Kidney epithelial cell (primary cell): ENCODE measurements around the gene AKR1A1. TPM values are rescaled to one million over a fixed set of nuclear protein-coding genes. Genes with fewer than 3 reads are reported as not detected.
"Not testable (repeated sequence)": the region's sequence is repeated elsewhere in the genome, so short reads cannot be mapped to it uniquely, and the experiment has no call there.

Experiments used
- DNase-seq: peaks from one replicate; pipeline ENCODE4 v3.0.0-alpha.2; 2010; ENCODE audit warnings: low read depth
- H3K27me3 ChIP-seq: 2 replicates; pipeline ENCODE4 v1.6.0; 2011; ENCODE audit warnings: low read length; ENCODE audit not compliant: control insufficient read depth, insufficient read depth
- H3K36me3 ChIP-seq: 2 replicates; pipeline ENCODE4 v1.5.1; 2011; ENCODE audit warnings: low read length; ENCODE audit not compliant: control insufficient read depth, insufficient read depth
- H3K4me3 ChIP-seq: 2 replicates; pipeline ENCODE4 v1.5.1; 2011; ENCODE audit warnings: low read depth, mild to moderate bottlenecking, control low read depth, low read length
- total RNA-seq: library from RNA; depleted of rRNA; stranded (reverse); fragments of >200 nt; gene quantifications from 2 replicates; pipeline ENCODE4 v1.2.3, GENCODE V29; 2015
- TF ChIP-seq, protein P1 (sequence below): IDR thresholded peaks from 2 replicates; pipeline ENCODE4 v1.5.1; 2011; ENCODE audit warnings: mild to moderate bottlenecking, moderate library complexity, low read length, control low read depth, inconsistent platforms; ENCODE audit not compliant: insufficient read depth, poor library complexity, severe bottlenecking

Gene AKR1A1
- total RNA-seq, 1 donor from 2014 or later = 158 TPM

DNA sequence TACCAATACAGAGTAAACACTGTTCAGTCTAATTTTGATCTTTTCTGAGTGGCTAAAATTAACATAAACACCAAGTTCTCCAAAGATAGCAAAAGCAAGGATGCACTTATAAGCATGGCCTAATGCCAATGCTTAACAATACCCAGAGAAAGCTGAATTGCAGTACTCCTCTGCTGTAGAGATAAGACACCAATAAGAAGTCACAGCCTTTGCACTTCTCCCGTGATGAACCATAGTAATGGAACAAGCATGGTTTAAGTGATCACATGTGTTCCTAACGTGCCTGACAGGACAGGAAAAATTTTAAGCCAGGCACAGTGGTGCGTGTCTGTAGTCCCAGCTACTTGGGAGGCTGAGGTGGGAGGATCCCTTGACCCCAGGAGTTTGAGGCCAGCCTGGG is 34.6 kb upstream of the AKR1A1 start:
- H3K27me3 ChIP-seq = no peaks in the 10 kb centered on the region
- H3K36me3 ChIP-seq = peaks cover 4% of the 10 kb centered on the region
- no peak overlapping the region for H3K4me3 ChIP-seq
- TF ChIP-seq, protein P1, sequence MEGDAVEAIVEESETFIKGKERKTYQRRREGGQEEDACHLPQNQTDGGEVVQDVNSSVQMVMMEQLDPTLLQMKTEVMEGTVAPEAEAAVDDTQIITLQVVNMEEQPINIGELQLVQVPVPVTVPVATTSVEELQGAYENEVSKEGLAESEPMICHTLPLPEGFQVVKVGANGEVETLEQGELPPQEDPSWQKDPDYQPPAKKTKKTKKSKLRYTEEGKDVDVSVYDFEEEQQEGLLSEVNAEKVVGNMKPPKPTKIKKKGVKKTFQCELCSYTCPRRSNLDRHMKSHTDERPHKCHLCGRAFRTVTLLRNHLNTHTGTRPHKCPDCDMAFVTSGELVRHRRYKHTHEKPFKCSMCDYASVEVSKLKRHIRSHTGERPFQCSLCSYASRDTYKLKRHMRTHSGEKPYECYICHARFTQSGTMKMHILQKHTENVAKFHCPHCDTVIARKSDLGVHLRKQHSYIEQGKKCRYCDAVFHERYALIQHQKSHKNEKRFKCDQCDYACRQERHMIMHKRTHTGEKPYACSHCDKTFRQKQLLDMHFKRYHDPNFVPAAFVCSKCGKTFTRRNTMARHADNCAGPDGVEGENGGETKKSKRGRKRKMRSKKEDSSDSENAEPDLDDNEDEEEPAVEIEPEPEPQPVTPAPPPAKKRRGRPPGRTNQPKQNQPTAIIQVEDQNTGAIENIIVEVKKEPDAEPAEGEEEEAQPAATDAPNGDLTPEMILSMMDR = no peak
- DNase-seq = no peak

DNA sequence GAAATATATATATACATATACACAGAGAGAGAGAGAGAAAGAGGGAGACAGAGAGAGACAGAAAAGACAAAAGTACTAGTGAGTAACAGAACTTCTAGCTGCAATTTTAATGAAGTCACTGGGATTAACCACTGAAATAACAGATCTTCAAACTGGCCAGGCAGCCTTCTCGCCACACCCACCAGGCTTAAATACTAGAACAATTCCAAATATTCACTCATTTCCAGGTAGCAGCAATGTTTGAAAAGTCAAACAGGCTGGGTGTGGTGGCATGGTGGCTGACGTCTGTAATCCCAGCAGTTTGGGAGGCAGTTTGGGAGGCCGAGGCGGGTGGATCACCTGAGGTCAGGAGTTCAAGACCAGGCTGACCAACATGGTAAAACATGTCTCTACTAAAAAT is 34.2 kb upstream of the AKR1A1 start:
- no peaks in the 10 kb centered on the region for H3K27me3 ChIP-seq
- no peak overlapping the region for H3K4me3 ChIP-seq
- DNase-seq = no peak
- peaks cover 4% of the 10 kb centered on the region for H3K36me3 ChIP-seq
- TF ChIP-seq, protein P1 = no peak

DNA sequence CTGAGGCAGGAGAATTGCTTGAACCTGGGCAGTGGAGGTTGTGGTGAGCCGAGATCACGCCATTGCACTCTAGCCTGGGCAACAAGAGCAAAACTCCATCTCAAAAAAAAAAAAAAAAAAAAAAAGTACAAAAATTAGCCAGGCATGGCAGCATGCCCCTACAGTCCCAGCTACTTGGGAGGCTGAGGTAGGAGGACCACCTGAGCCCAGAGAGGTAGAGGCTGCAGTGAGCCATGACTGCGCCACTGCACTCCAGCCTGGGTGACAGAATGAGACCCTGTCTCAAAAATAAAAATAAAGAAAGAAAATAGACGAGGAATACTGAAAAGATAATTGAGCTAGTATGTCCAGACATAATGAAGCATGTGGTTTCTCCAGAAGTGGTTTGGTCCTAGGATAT is 32.3 kb upstream of the AKR1A1 start:
- not testable (repeated sequence) for H3K4me3 ChIP-seq, H3K36me3 ChIP-seq, DNase-seq, H3K27me3 ChIP-seq

DNA sequence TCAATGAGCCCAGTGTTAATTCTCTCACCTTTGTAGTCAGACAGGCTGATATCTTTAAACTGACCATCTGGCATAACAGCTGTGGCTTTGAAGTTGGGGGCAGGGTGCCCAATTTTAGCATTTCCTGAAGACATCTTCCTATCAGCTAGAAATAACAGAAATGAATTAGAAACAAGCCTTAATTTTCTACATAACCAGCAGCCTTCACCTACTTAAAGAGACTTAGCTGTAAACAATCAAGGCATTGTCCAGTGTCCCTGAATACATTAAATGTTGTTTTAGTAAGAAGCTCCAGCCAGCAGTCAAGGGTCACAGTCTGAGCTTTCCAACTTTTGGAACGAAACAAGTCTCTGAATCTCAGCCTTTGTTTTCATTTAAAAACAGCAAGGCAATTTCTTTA is 31.7 kb upstream of the AKR1A1 start:
- H3K27me3 ChIP-seq = no peaks in the 10 kb centered on the region
- TF ChIP-seq, protein P1 = no peak
- peaks cover 4% of the 10 kb centered on the region for H3K36me3 ChIP-seq
- DNase-seq = no peak
- H3K4me3 ChIP-seq = no peak overlapping the region

DNA sequence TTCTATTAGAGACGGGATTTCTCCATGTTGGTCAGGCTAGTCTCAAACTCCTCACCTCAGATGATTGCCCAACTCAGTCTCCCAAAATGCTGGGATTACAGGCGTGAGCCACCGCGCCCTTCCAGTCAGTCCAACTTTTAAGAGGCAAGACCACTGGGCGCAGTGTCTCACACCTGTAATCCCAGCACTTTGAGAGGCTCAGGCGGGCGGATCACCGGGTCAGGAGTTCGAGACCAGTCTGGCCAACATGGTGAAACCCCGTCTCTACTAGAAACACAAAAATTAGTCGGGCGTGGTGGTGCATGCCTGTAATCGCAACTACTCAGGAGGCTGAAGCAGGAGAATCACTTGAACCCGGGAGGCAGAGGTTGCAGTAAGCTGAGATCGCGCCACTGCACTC is 30.9 kb upstream of the AKR1A1 start:
- not testable (repeated sequence) for DNase-seq, H3K27me3 ChIP-seq, H3K36me3 ChIP-seq, H3K4me3 ChIP-seq

- H3K36me3 ChIP-seq = peaks cover 1% of the 10 kb centered on the region
- H3K4me3 ChIP-seq = peak within 1 kb of the TSS; percentile 86
- no peak for DNase-seq
- TF ChIP-seq, protein P1 = no peak
- no peaks in the 10 kb centered on the region for H3K27me3 ChIP-seq
Measured at GRCh38 chr1:45521413-45522323, 29.0 kb upstream of the AKR1A1 start, which contains the start of gene PRDX1. TSS of gene PRDX1 (minus strand) at chr1:45521884. CDS start at chr1:45519043, 2,841 bp downstream.
